Uterus (tissue), 2 donors: Measurements from ENCODE around the gene LMOD3.

Experiments
- POLR2A ChIP-seq, 2 donors: fragments of 450-650 bp; IDR thresholded peaks; one replicate each; pipeline ENCODE4 v1.6.1; 2016; ENCODE audit warnings: antibody characterized with exemption in 2 of 2, mild to moderate bottlenecking in 1 of 2, moderate library complexity in 1 of 2
- TF ChIP-seq, protein P1 (sequence below), 4 experiments: fragments of 200-600 bp in 2 of 4; fragments of 450-650 bp in 2 of 4; sonication (generic) in 2 of 4; IDR thresholded peaks; one replicate each; pipeline ENCODE4 v1.5.1; 2016 to 2019; ENCODE audit warnings: antibody characterized with exemption in 4 of 4, mild to moderate bottlenecking in 2 of 4, moderate library complexity in 1 of 4

DNA sequence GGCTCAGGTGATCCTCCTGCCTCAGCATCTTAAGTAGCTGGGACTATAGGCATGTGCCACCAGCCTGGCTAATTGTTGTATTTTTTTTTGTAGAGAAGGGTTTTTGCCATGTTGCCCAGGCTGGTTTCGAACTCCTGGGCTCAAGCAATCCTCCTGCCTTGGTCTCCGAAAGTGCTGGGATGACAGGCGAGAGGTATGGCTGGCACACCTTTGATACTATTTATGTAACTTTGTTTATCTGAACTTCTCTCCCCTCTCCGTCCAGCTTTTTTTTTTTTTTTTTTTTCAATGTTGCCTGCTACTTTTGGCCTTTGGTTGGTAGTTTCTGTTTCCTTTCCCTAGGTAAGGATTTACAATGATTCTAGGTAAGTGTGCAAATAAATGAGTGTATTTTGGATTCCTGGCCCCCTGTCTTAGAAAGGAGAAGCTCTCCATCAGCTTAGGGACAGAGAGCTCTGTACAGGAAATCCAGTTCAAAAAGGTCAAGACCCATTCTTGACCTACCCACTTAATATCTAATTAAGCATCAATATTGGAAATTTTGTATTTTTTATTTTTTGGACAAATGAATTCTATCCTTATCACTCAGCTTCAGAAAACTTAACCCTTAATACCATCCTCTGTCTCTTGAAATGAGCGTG is 30.9 kb downstream of the LMOD3 start:
- TF ChIP-seq, protein P1, sequence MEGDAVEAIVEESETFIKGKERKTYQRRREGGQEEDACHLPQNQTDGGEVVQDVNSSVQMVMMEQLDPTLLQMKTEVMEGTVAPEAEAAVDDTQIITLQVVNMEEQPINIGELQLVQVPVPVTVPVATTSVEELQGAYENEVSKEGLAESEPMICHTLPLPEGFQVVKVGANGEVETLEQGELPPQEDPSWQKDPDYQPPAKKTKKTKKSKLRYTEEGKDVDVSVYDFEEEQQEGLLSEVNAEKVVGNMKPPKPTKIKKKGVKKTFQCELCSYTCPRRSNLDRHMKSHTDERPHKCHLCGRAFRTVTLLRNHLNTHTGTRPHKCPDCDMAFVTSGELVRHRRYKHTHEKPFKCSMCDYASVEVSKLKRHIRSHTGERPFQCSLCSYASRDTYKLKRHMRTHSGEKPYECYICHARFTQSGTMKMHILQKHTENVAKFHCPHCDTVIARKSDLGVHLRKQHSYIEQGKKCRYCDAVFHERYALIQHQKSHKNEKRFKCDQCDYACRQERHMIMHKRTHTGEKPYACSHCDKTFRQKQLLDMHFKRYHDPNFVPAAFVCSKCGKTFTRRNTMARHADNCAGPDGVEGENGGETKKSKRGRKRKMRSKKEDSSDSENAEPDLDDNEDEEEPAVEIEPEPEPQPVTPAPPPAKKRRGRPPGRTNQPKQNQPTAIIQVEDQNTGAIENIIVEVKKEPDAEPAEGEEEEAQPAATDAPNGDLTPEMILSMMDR (IDR thresholded peaks at IDR 0.05) = no peak
- TF ChIP-seq POLR2A (IDR thresholded peaks at IDR 0.05) = no peak
